NCI-H146 (cell line): Measurements from ENCODE around the gene NOM1.

ENCODE experiments used
- DNase-seq: peaks from one replicate; lab custom pipeline; 2025; lab: John Stamatoyannopoulos, UW

NOM1 gene

DNA sequence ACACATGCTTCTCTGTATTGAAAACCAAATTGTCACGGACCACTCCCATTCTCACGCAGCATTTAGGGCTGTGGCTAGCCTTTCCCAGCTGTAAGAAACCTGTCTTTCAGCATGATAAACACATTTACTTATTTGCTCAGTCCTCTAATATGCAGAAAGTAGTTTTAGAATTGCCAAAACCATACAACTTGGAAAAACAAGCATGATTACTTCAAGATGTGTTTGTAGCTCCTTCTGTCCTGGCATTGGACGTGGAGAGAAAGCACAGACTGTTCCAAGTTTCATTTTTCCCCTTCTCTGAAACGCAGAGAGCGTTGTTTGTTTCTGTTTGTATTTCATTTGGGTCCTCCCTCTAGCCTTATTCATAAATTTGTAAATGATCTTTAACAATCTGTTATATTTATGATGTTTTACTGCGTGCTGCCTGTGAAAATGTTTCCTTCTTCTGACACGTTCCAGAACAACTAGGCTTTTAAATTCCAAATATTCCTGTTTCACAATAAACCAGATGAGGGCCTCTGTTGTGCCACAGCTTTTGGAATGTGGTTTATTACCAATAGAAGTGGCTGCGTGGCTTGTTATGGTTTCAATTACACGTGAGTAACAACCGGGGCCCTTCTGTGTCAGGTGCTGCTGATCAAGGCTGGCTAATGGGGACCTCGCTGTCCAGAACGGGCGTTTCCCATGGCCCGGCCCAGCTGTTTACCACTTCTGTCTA lies 34.8 kb downstream of the NOM1 start:
- DNase-seq, result no peak

DNA sequence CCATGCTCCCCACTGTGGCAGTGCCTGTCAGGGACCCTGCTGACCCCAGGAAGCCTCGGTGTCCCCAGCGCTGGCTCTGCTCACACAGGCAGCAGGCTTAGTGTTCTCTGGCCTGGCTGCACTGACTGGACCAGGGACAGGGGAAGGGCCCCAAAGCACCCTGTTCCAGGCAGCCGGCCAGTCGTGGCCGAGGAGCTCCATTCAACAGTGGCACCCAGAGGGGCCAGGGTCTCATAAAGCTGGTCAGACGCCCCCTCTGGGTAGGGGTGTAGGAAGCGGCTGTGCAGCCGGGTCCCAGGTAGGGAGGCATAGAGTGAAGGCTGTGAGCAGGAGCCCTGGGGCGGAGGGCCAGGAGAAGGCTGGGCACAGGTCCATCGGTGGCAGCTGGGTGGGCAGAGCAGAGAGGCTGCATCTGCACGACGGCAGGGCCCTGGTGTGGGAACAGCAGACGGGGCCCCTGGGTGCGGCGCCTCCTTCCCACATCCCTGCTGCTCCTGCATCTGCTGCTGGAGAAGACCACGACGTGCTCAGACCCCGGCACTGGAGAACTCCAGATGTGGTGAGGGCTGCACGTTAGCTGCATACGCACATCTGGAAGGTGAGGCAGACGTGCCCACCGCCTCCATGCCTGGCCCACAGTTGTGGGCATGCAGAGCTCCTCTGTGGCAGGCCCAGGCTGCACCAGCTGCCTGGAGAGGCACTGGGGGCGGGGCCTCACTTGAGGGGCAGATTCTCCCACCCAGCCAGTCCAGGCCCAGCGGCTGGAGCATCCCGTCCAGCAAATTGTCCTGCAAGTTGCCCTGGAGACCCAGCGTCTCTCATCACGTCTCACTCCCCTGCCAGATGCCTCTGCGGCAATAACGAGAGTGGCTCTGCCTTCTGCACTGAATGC lies 35.8 kb downstream of the NOM1 start:
- no peak for DNase-seq

DNA sequence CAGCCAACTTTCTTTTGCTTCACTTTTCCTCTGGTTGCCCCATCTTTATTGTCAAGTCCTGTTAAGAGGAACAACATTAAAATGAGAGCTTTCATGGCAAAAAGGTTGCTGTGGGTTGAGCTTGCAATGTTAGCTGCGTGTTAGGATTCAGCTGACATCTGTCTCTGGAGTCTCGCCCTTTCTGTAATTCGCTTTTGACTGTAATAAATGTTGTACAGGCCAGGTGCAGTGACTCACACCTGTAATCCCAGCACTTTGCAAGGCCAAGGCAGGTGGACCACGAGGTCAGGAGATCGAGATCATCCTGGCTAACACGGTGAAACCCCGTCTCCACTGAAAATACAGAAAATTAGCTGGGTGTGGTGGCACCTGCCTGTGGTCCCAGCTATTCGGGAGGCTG lies 36.9 kb downstream of the NOM1 start:
- no peak for DNase-seq

DNA sequence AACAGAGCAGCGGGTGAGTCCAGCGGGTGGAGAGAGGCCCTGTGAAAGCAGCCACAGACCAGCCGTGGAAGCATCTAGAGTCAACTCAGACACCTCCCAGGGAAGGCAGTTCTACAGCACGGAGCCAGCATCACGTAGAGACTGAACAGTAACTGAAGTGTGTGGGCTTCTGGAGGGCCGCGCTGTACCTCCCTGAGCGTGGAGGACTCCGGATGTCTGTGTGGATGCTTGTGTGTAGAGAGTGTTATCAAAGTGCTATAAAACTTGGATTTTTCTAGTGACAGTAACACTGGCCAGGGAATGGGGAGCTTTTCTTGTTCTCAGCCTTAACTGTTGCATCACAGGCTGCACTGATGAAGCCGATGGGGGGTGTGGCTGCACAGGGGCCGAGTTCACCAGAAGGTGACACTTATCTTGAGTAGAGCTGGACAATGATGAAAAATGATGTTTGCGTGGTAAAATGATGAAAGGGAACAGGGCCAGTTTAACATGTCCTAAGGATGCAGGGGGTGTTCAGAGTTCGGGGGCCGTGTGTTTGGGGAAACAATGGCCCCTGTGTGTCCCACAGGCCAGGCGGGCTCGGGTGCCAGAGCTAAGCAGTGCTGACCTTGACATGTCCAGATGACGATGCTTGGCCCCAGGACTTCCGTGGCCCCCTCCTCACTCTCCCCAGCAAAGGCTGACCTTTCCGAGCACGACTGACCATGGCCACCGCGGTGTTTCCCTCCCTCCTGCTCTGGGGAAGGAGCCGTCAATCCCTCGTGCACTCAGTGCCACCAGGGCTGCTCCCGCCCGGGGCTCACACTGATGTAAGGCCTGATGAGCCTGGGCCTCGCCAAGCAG lies 39.1 kb downstream of the NOM1 start:
- no peak for DNase-seq

DNA sequence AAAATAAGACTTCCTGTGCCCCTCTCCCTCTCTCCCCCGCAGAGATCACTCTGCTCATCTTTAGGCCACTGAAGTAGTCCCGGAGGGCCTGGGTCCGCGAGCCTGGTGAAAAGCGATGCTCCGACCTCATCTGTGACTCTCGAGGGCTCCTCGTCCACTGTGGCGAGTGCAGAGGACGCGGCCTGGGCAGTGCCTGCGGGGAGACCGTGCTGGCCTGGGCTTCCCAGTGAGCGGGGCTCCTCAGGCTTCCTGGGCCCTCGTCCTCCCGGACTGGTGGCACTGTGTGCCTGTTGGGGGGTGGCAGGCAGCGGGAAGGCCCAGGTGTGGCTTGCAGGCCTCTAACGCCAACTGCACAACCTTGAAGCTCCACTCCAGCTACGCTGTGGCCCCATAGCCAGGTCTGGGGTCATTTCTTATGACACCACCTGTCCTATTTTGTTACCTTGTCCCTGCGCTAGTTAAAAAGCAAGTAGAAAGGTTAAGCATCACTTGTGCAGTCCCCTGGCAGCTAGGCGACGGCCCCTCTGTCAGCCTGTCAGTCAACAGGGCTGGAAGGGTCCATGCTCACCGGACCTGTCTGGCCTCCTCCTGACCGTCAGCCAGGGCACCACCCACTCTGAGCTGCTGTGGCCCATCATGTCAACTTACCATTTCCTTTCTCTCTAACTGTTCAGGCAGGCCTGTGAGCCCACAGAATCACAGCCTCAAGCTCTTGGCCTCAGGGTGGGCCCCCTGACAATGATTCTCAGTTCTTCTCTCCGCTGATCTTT lies 40.4 kb downstream of the NOM1 start:
- no peak for DNase-seq

DNA sequence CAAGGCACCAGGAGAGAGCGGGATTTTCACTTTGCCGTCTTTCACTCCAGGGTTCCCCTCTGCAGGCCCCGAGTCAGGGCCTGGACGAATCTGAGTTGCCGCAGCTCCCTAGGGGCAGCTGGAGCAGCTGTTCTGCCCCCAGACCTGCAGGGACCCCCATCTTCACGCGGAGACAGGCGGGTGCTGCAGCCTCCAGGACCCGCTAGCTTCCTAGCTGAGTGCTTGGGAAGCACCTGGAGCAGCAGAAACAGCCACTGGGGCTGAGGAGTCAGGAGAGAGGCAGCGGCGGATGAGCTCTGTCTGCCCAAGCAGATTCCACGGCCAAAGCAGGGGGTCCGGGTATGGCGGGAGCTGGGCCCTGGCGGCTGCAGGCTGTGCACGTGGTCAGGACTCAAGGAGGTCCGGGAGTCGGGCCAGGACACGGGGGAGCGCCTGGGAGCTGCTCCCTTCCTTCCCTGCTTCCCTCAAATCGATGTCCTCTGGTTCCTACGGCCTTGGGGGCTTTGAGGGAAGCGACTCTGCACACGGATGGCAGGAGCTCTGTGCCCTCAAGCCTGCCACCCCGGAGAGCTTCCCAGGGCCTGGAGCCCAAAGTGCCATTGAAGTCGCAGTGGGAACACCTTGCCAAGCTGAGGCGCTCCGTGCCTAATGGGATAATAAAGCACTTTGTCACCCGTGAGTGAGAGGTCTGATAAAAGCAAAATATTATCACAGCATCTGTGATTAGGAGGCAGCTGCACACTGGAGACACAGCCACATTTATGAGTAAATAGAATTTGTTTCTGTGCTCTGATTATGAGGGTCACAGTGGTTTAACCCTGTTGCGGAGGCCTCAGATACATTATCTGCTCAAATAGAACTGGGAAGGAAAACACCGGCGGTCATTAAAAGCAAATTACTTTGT lies 43.8 kb downstream of the NOM1 start:
- peak; percentile 53 for DNase-seq

DNA sequence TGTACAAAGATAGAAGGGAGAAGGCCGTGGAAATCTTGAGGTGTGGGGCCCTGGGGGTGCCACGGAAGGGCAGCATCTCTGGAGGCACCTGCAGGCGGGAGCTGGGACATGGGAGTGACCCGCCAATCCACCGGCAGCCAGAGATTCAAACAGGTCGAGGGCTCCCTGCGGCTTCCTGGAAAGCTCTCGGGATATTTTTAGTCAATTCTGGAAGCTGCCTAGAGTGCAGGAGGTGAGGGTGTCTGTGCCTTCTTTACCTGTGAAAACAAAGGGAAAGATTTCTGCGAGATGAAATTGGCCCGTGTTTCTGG lies 44.4 kb downstream of the NOM1 start:
- DNase-seq, result no peak

DNA sequence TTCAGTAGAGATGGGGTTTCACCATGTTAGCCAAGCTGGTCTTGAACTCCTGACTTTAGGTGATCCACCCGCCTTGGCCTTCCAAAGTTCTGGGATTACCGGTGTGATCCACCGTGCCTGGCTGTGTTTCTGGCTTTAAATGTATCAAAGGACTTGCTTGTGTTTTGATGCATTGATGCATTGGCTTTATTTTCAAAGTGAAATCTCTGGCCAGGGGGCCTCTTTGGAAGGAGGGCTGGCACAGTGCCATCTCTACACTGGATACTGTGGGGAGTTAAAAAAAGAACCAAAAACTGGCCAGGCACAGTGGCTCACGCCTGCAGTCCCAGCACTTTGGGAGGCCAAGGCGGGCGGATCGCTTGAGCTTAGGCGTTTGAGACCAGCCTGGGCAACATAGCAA lies 44.9 kb downstream of the NOM1 start:
- DNase-seq, result no peak

DNA sequence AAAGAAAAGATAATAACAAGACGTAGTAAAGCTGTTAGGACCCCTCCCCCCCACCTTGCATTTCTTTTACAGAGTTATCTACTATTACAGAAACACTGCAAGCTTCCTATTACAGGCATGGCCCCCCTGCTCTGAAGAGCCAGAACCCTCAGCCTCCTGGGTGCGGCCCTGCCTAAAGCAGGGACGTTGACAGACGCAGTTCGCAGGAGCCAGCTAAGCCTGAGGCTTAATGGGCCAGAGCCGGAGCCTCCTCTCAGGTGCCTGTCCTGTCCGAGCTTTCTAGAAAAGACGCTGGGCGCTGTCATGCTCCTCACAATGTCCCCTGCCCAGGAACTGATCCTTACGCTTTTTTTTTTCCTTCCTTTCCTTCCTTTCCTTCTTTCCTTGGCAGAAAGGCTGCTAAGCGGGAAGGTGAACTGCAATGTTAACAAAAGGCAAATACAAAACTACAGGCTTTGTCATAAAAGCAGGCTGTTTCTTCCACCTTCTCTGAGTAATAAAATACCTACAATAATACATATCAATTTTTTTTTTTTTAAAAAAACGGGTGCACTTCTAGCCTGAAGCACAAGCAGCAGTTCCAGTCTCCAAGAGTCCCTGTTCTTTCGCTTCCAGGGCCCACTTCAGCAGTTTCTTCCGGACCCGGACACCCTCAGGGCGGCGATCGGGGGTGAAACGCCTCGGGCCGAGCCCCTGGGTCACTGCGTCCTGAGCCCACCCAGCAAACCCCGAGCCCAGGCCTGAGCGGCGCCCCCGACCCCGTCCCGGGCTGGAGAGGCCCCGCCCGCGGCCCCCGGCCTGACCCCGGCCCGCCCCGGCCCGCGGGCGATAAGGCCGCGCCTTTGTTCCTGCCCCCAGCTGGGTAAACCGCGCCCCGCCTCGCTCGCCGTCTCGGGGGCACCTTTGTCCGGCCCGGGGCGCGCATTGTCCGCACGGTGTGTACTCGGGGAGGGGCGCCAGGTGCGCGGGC lies 49.8 kb downstream of the NOM1 start:
- peak; percentile 68 for DNase-seq

DNA sequence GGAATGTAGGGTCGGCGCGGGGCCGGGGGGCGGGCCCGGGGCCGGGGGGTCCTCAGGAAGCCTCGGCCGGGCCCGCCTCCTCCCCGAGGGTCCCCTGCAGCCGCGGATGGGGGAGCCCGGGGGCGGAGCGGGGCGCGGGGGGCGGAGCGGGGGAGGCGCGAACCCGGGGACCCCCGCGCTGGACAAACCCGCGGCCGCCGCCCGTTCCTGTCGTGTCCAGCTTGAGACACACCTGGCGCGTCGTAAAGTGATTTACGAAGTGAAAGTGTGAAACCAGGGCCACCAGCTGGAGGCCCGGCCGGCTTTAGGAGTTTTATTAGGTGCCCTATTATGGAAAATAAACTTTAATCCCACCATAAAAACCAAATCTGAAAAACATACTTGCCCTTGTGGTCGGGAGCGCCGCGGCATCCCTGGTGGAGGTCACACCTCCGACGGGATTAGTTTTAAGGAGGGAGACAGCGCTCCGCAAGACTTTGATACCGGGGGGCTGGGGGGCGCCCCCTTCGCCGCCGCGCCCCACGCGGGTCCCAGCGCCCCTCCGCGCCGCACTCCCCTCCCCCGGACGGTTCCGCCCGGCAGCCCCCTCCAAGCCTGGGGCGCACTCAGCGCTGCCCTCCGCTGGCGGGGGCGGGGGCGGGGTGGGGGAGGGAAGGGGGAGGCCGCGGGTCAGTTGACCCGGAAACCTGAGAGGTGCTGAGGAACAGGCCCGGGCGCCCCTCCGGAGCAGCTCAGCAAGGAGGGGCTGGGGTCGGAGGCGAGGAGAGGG lies 50.6 kb downstream of the NOM1 start:
- peak; percentile 68 for DNase-seq

DNA sequence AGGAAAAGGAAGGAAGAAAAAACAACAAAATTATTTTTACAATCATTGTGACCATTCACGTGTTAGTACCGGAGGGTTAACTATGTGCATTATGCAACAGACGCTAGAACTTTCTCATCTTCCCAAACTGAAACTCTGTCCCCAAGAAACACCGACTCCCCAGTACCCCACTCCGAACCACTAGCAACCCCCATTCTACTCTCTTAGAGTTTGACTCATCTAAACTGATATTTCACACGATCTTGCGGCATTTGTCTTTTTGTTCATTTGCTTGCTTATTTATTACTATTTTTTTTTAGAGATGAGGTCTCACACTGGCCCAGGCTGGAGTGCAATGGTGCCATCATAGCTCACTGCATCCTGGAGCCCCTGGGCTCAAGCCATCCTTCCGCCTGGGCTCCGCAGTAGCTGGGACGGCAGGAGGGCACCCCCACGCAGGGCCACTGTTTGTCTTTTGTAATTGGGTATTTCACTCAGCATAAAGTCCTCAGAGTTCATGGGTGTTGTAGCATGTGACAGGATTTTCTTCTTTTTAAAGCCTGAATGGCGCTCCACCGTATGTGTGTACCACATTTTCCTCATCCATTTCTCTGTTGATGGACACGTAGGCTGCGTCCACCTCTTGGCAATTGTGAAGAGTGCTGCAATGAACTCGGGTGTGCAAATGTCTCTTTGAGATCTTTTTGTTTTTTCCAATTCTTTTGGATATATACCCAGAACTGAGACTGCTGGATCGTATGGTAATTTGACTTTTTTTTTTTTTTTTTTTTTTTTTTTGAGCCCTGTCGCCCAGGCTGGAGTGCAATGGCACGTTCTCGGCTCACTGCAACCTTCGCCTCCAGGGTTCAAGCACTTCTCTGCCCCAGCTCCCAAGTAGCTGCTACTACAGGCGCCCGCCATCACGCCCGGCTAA lies 51.5 kb downstream of the NOM1 start:
- no peak for DNase-seq

DNA sequence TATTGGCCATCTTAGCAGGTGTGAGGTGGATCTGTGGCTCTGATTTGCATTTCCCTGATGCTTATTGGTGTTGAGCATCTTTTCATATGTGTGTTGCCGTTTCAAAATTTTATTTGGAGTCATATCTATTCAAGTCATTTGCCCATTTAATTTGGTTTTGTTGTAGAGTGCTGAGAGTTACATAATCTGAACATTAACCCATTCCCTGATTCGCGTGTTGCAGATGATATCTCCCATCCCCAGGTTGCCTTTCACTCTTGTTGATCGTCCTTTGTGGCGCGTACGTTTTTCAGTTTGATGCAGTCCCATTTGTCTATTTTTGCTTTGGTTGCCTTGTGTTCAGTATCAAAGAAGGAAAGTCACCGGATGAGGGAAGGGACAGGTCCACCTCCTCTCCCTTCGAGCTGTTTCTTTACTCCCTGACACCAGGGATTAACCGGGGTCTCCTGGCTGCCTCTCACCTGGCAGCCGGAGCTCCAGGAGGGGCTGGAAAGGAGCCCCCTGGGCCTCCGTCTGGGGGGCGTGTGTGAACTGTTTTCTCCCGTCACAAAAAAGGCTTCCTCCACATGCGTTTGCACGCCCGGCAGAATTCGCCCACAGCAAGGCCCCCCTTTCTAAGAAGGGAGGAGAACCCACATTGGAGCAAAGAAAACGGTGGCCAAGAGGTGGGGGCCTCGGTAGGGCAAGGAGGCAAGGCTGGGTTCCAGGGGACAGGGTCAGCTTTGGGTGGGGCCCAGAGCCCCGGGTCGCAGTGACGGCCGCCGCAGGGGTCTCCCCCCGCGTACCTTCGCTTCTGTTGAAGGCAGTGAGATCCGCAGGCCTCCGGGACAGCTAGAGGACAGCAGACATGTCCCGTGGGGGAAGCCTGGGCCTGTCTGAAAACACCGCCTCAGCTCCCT lies 52.7 kb downstream of the NOM1 start:
- no peak for DNase-seq

DNA sequence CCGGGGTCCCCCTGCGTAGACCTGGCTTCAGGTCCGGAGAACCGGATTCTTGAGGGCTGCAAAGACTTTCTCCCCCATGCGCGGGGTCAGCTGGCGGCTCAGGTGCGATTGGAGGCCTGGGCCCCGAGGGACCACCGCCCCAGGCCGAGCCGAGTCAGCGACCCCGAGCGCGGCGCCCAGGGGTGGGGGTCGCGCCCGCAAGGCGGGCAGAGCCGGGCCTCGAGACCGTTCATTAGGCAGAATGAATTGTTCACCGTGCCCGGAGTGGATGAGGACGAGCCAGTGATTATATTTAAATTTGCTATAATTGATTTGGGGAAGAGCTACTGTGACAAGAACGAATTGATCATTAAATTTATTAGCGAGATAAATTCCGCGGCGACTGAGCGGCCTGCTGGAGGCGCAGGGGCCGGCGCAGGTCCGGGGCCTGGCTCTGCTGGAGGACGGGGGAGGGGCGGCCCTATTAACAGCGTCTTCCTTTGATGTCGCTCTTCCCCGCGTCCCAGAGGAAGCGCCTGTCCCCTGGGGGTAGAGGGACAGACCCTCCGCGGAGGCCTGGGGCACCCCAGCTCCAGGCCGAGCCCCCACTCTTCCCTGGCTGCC lies 53.4 kb downstream of the NOM1 start:
- DNase-seq, result no peak

DNA sequence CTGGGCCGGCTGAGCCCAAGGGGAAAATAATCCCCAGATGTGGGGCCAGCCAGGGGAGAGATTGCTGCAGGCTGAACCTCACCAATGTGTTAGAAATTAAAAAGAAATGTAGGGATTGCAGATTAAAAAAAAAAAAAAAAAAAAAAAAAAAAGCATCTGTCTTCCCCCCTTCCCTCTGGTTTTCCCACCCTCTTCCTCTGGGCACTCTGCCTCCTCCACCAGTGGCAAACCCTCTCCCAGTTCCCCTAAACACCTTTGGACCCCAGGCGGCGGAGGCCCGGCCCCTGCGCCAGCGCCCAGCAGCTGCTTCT lies 53.9 kb downstream of the NOM1 start:
- no peak for DNase-seq

DNA sequence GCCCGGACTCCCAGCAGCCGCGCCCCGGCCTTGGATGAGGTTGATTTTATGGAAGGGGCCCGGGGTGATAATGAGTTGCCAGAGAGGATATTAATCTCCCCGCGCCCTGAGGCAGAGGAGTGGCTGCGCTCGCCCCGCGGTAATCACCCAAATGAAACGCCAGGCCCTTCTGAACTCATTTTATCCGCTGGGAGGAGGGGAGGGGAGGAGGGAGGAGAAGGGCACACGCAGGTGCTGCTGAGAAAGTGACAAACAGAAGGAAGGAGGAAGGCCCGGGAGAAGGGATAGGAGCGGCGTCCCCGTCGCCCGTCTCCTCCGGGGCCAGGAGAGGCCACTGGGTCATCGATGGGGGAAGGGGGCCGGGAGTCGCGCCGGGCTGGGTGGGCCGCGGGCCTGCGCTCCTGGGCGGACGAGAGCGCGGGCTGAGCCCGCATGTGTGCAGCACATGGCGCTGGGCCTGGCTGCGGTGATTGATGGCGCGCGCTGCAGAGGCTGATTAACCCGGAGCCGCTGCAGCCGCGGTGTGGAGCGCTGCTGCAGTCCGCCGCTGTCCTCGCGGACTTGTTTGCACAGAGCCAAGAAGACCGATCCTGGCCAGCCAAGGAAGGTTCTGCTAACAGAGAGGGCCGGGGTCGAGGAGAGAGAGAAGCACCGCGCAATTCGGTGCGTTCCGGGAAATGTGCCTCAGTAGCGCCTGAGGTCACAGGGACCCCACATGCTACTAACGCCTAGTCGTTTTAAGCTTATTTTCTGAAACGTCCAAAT lies 54.4 kb downstream of the NOM1 start:
- no peak for DNase-seq
